Trophoblast cell (in vitro differentiated cells and primary cell): ENCODE results near the gene SP140L.

Experiments used
- DNase-seq, 2 donors: peaks; one replicate each; pipeline ENCODE4 v3.0.0-alpha.2; 2016
- H2AFZ ChIP-seq: 2 replicates; pipeline ENCODE4 v1.6.1; 2013; ENCODE audit warnings: low read length, moderate library complexity, mild to moderate bottlenecking; ENCODE audit not compliant: insufficient read depth, poor library complexity
- H2AK5ac ChIP-seq: 2 replicates; pipeline ENCODE4 v1.6.1; 2013; ENCODE audit warnings: mild to moderate bottlenecking, low read length
- H2BK120ac ChIP-seq: 2 replicates; pipeline ENCODE4 v1.6.1; 2013; ENCODE audit warnings: low read length, mild to moderate bottlenecking, moderate library complexity; ENCODE audit not compliant: insufficient read depth, poor library complexity
- H2BK12ac ChIP-seq: 2 replicates; pipeline ENCODE4 v1.6.1; 2013; ENCODE audit warnings: mild to moderate bottlenecking, low read length, moderate library complexity
- H2BK5ac ChIP-seq: 2 replicates; pipeline ENCODE4 v1.6.1; 2013; ENCODE audit warnings: low read length, low read depth, moderate library complexity, mild to moderate bottlenecking; ENCODE audit not compliant: poor library complexity
- H3K14ac ChIP-seq: 2 replicates; pipeline ENCODE4 v1.6.1; 2013; ENCODE audit warnings: mild to moderate bottlenecking, low read length
- H3K18ac ChIP-seq: 2 replicates; pipeline ENCODE4 v1.6.1; 2013; ENCODE audit warnings: mild to moderate bottlenecking, low read length
- H3K23ac ChIP-seq: 2 replicates; pipeline ENCODE4 v1.6.1; 2013; ENCODE audit warnings: low read length
- H3K27ac ChIP-seq: 2 replicates; pipeline ENCODE4 v1.5.1; 2013; ENCODE audit warnings: low read depth, mild to moderate bottlenecking, inconsistent platforms, low read length, moderate library complexity
- H3K27me3 ChIP-seq: 2 replicates; pipeline ENCODE4 v1.6.1; 2013; ENCODE audit warnings: inconsistent platforms, mild to moderate bottlenecking, low read length, moderate library complexity; ENCODE audit not compliant: insufficient read depth
- H3K36me3 ChIP-seq, 2 experiments: 1 replicate in 1 of 2; 2 replicates in 1 of 2; pipeline ENCODE4 v1.6.1; 2013; ENCODE audit warnings: low read length in 2 of 2, mild to moderate bottlenecking in 2 of 2, moderate library complexity in 1 of 2; ENCODE audit not compliant: insufficient read depth in 2 of 2, control insufficient read depth in 1 of 2
- H3K4ac ChIP-seq: 2 replicates; pipeline ENCODE4 v1.6.1; 2013; ENCODE audit warnings: low read depth, mild to moderate bottlenecking, low read length, moderate library complexity
- H3K4me1 ChIP-seq, 2 experiments: 1 replicate in 1 of 2; 2 replicates in 1 of 2; pipeline ENCODE4 v1.6.1; 2013; ENCODE audit warnings: low read length in 2 of 2, mild to moderate bottlenecking in 2 of 2, moderate library complexity in 1 of 2; ENCODE audit not compliant: insufficient read depth in 2 of 2, control insufficient read depth in 1 of 2
- H3K4me2 ChIP-seq: 2 replicates; pipeline ENCODE4 v1.6.1; 2013; ENCODE audit warnings: inconsistent platforms, mild to moderate bottlenecking, low read length, moderate library complexity
- H3K4me3 ChIP-seq: 2 replicates; pipeline ENCODE4 v1.5.1; 2013; ENCODE audit warnings: mild to moderate bottlenecking, low read depth, low read length, inconsistent platforms
- H3K79me1 ChIP-seq: one replicate; pipeline ENCODE4 v1.6.1; 2013; ENCODE audit warnings: low read length
- H3K79me2 ChIP-seq: 2 replicates; pipeline ENCODE4 v1.6.1; 2013; ENCODE audit warnings: low read length, mild to moderate bottlenecking; ENCODE audit not compliant: control insufficient read depth, insufficient read depth, poor library complexity
- H3K9ac ChIP-seq: 2 replicates; pipeline ENCODE4 v1.6.1; 2013; ENCODE audit warnings: mild to moderate bottlenecking, low read length
- H3K9me3 ChIP-seq: 2 replicates; pipeline ENCODE4 v1.6.1; 2013; ENCODE audit warnings: low read depth, mild to moderate bottlenecking, control low read depth, inconsistent platforms, low read length; ENCODE audit not compliant: insufficient read depth
- H4K12ac ChIP-seq: 2 replicates; pipeline ENCODE4 v1.6.1; 2013; ENCODE audit warnings: low read depth, mild to moderate bottlenecking, low read length, moderate library complexity
- H4K8ac ChIP-seq: 2 replicates; pipeline ENCODE4 v1.6.1; 2013; ENCODE audit warnings: low read depth, mild to moderate bottlenecking, low read length, moderate library complexity
- H4K91ac ChIP-seq: one replicate; pipeline ENCODE4 v1.6.1; 2013; ENCODE audit warnings: low read depth, mild to moderate bottlenecking, low read length, moderate library complexity
- WGBS: extraction: QIAGEN DNeasy Blood & Tissue Kit; methylation state at CpG from one replicate; pipeline ENCODE4 v1.1.7; 2013; ENCODE audit warnings: missing lambda C conversion rate; ENCODE audit not compliant: insufficient read length, insufficient coverage; ENCODE audit errors: extremely low coverage; 5-methylcytosine and 5-hydroxymethylcytosine counted together

The SP140L gene

DNA sequence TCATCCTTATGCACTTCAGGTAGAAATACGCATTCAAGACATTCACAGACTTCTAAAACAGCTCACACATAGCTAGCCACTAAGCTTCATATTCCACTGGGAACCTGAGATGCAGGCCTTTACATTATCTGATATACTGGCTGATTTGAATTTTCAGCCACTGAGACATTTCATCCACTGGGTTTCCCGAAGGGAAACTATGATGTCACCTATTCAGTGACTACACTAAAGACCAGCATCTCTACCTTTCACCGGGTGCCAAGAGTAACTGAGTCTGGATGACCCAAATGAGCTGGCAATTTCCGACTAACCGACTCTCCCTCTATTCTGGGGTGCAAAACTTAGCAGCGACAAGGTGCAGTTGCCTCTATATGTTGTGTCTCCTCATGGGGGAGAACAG, 31.8 kb upstream of the SP140L start:
- Histone ChIP-seq H2AK5ac (no peak overlapping the region), H3K9me3 (peaks cover 1% of the 10 kb centered on the region), H3K4ac (no peak overlapping the region), H3K79me2 (no peaks in the 10 kb centered on the region), H3K79me1 (no peaks in the 10 kb centered on the region), H3K4me2 (no peak overlapping the region), H2BK12ac (no peak overlapping the region), H3K4me3 (no peak overlapping the region), H4K12ac (no peak overlapping the region), H3K36me3 (no peaks in the 10 kb centered on the region), H3K9ac (no peak overlapping the region), H3K4me1 (no peaks in the 10 kb centered on the region), H2BK5ac (no peak overlapping the region), H3K23ac (no peak overlapping the region), H3K27me3 (no peaks in the 10 kb centered on the region), H2BK120ac (no peak overlapping the region), H3K18ac (no peak overlapping the region), H4K91ac (no peak overlapping the region), H2AFZ (no peak overlapping the region), H3K27ac (no peak overlapping the region), H3K14ac (no peak overlapping the region), H4K8ac (no peak overlapping the region)
- WGBS = no CpG with 5 or more reads among the region's 6 CpGs
- peak; percentile 4 to 55 for DNase-seq

GRCh38 chr2:230296917-230297316, 30.1 kb upstream of the SP140L start:
- H3K36me3 ChIP-seq = no peaks in the 10 kb centered on the region
- no peak overlapping the region for H2BK5ac ChIP-seq
- H2BK12ac ChIP-seq = no peak overlapping the region
- no peak overlapping the region for H3K27ac ChIP-seq
- H2BK120ac ChIP-seq = no peak overlapping the region
- H3K27me3 ChIP-seq = no peaks in the 10 kb centered on the region
- no peak for DNase-seq
- peaks cover 1% of the 10 kb centered on the region for H3K9me3 ChIP-seq
- no peak overlapping the region for H3K23ac ChIP-seq
- no peak overlapping the region for H2AK5ac ChIP-seq
- H4K8ac ChIP-seq = no peak overlapping the region
- H3K79me2 ChIP-seq = no peaks in the 10 kb centered on the region
- H3K4me3 ChIP-seq = no peak overlapping the region
- no peak overlapping the region for H4K12ac ChIP-seq
- H2AFZ ChIP-seq = no peak overlapping the region
- no peak overlapping the region for H3K4me2 ChIP-seq
- no peaks in the 10 kb centered on the region for H3K4me1 ChIP-seq
- H3K4ac ChIP-seq = no peak overlapping the region
- H3K9ac ChIP-seq = no peak overlapping the region
- no peak overlapping the region for H4K91ac ChIP-seq
- no peak overlapping the region for H3K18ac ChIP-seq
- no peak overlapping the region for H3K14ac ChIP-seq
- H3K79me1 ChIP-seq = no peaks in the 10 kb centered on the region

DNA sequence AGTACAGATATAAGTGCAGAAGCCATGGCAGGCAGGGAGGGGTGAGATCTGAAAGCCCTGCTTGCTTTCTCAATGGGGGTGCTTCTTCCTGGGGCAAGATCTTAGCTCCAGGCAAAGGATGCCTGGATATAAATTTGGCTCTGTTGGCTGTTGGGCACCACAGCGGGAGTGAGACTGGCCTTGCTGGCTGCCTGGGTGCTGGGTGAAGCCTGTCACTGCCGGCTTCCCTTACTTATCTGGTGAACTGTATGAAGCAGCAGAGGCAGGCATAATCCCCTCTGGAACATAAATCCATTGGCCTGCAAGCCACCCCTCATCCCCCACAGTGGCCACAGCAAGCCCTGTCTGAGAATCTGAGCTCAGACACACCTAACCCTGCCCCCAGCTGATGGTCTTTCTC, 27.4 kb upstream of the SP140L start:
- Histone ChIP-seq H3K4ac (no peak overlapping the region), H3K4me1 (no peaks in the 10 kb centered on the region), H3K23ac (no peak overlapping the region), H3K79me2 (no peaks in the 10 kb centered on the region), H3K14ac (no peak overlapping the region), H2AK5ac (no peak overlapping the region), H2BK120ac (no peak overlapping the region), H3K4me3 (no peak overlapping the region), H3K27ac (no peak overlapping the region), H2AFZ (no peak overlapping the region), H3K36me3 (no peaks in the 10 kb centered on the region), H4K12ac (no peak overlapping the region), H4K91ac (no peak overlapping the region), H2BK5ac (no peak overlapping the region), H3K4me2 (no peak overlapping the region), H4K8ac (no peak overlapping the region), H3K18ac (no peak overlapping the region), H3K9me3 (peaks cover 1% of the 10 kb centered on the region), H3K27me3 (no peaks in the 10 kb centered on the region), H3K79me1 (no peaks in the 10 kb centered on the region), H3K9ac (no peak overlapping the region), H2BK12ac (no peak overlapping the region)
- no CpG with 5 or more reads among the region's 2 CpGs for WGBS
- no peak for DNase-seq

- Histone ChIP-seq H2BK12ac (no peak overlapping the region), H2BK5ac (no peak overlapping the region), H4K91ac (no peak overlapping the region), H3K79me1 (no peaks in the 10 kb centered on the region), H2AK5ac (no peak overlapping the region), H3K23ac (no peak overlapping the region), H3K14ac (no peak overlapping the region), H3K27ac (no peak overlapping the region), H3K4me1 (no peaks in the 10 kb centered on the region), H3K9me3 (peaks cover 13% of the 10 kb centered on the region), H4K8ac (no peak overlapping the region), H2AFZ (no peak overlapping the region), H3K4me3 (no peak overlapping the region), H3K4ac (no peak overlapping the region), H3K27me3 (no peaks in the 10 kb centered on the region), H2BK120ac (no peak overlapping the region), H3K18ac (no peak overlapping the region), H3K36me3 (no peaks in the 10 kb centered on the region), H4K12ac (no peak overlapping the region), H3K79me2 (no peaks in the 10 kb centered on the region), H3K9ac (no peak overlapping the region), H3K4me2 (no peak overlapping the region)
- no CpG with 5 or more reads among the region's 23 CpGs for WGBS
- DNase-seq = no peak
Observed at GRCh38 chr2:230305416-230306275, 21.3 kb upstream of the SP140L start.
